GM12878 (cell line): ENCODE results near the gene ACSF2. TPM values are rescaled to one million over a fixed set of nuclear protein-coding genes. Genes with fewer than 3 reads are reported as not detected.

Experiments
- ATAC-seq: fragments of 200-7000 bp; cut with Tn5 transposase; 3 replicates; pipeline ENCODE4 v1.9.1; 2020; ENCODE audit warnings: mild to moderate bottlenecking, moderate library complexity
- BruUV-seq: library from RNA; stranded (reverse); fragments of 400-500 nt; replicated peaks from 2 replicates; lab custom pipeline; 2021; lab: Mats Ljungman, UMichigan
- CTCF ChIA-PET: fragments of 300-600 bp; sonication (Branson Sonifier 250); formaldehyde crosslinking; extraction: SDS; loops from one replicate; lab custom pipeline; 2021; ENCODE audit warnings: inconsistent platforms; lab: Yijun Ruan, JAX
- POLR2A ChIA-PET: fragments of 350-600 bp; formaldehyde crosslinking; extraction: SDS; loops from one replicate; lab custom pipeline; 2021; ENCODE audit warnings: inconsistent platforms; lab: Charles Lee
- RAD21 ChIA-PET: fragments of 300-600 bp; sonication (Branson Sonifier 250); formaldehyde crosslinking; loops from one replicate; lab custom pipeline; 2023; ENCODE audit warnings: antibody characterized with exemption; ENCODE audit not compliant: unreplicated experiment; lab: Charles Lee
- SMC1A ChIA-PET: fragments of 300-600 bp; sonication (Branson Sonifier 250); formaldehyde crosslinking; loops from one replicate; lab custom pipeline; 2023; ENCODE audit not compliant: unreplicated experiment, uncharacterized antibody; lab: Charles Lee
- DNase-seq: peaks from one replicate; pipeline ENCODE4 v3.0.0-alpha.2; 2011; ENCODE audit warnings: low read depth, low spot score
- FAIRE-seq: peaks from 3 replicates; lab custom pipeline; 2011; peaks lifted over from hg19 to GRCh38; lab: Jason Lieb, UNC
- H2AFZ ChIP-seq: 2 replicates; pipeline ENCODE4 v1.6.0; 2011; ENCODE audit warnings: low read depth, low read length, control low read depth; ENCODE audit not compliant: control insufficient read depth
- H3K27ac ChIP-seq: 2 replicates; pipeline ENCODE4 v1.5.1; 2011; ENCODE audit warnings: control low read depth; ENCODE audit not compliant: control insufficient read depth, insufficient read depth
- H3K27me3 ChIP-seq, 2 experiments: replicated peaks in 1 of 2; 2 replicates each; pipeline versions ENCODE4 v1.6.0 to v1.6.1; 2011; ENCODE audit warnings: low read length in 1 of 2; ENCODE audit not compliant: control insufficient read depth in 2 of 2, insufficient read depth in 2 of 2
- H3K36me3 ChIP-seq, 2 experiments: 2 replicates each; pipeline ENCODE4 v1.5.1; 2011; ENCODE audit warnings: low read length in 1 of 2; ENCODE audit not compliant: control insufficient read depth in 2 of 2, insufficient read depth in 2 of 2
- H3K4me1 ChIP-seq: 2 replicates; pipeline ENCODE4 v1.6.1; 2011; ENCODE audit warnings: mild to moderate bottlenecking, low read length, moderate library complexity, mixed read lengths; ENCODE audit not compliant: control insufficient read depth, insufficient read depth
- H3K4me2 ChIP-seq: 2 replicates; pipeline ENCODE4 v1.6.0; 2011; ENCODE audit warnings: control low read depth; ENCODE audit not compliant: control insufficient read depth, insufficient read depth
- H3K4me3 ChIP-seq: fragments of 200-600 bp; sonication (generic); 2 replicates; pipeline ENCODE4 v1.5.1; 2016
- H3K79me2 ChIP-seq: 2 replicates; pipeline ENCODE4 v1.6.0; 2011; ENCODE audit warnings: low read length; ENCODE audit not compliant: control insufficient read depth, insufficient read depth
- H3K9ac ChIP-seq: 2 replicates; pipeline ENCODE4 v1.8.0; 2011; ENCODE audit warnings: low read length, control low read depth, mixed read lengths; ENCODE audit not compliant: control insufficient read depth, insufficient read depth
- H3K9me3 ChIP-seq: replicated peaks from 3 replicates; pipeline ENCODE4 v1.5.1; 2011; ENCODE audit warnings: mild to moderate bottlenecking, low read length; ENCODE audit not compliant: control insufficient read depth, insufficient read depth
- H4K20me1 ChIP-seq: 2 replicates; pipeline ENCODE4 v1.6.0; 2011; ENCODE audit not compliant: control insufficient read depth, insufficient read depth
- CEBPB ChIP-seq, 2 experiments: fragments of 150-350 bp in 1 of 2; IDR thresholded peaks; 2 replicates each; pipeline ENCODE4 v1.6.1; 2012 to 2014; ENCODE audit warnings: low read depth in 2 of 2, low read length in 2 of 2, borderline replicate concordance in 1 of 2, inconsistent platforms in 1 of 2
- CHD1 ChIP-seq: IDR thresholded peaks from 2 replicates; pipeline ENCODE4 v1.6.1; 2012; ENCODE audit warnings: low read depth, low read length, improper control_type of control experiment
- JUND ChIP-seq: IDR thresholded peaks from 2 replicates; pipeline ENCODE4 v1.6.1; 2012; ENCODE audit warnings: low read depth, mild to moderate bottlenecking, low read length, improper control_type of control experiment, moderate library complexity
- MTA3 ChIP-seq: IDR thresholded peaks from 2 replicates; pipeline ENCODE4 v1.6.1; 2012; ENCODE audit warnings: low read length, inconsistent platforms, borderline replicate concordance
- PAX5 ChIP-seq: IDR thresholded peaks from 2 replicates; pipeline ENCODE4 v1.6.1; 2011; ENCODE audit warnings: low read depth, low read length, borderline replicate concordance
- POLR2A ChIP-seq: IDR thresholded peaks from 2 replicates; pipeline ENCODE4 v1.6.1; 2011; ENCODE audit warnings: low read depth, mild to moderate bottlenecking, low read length
- SIX5 ChIP-seq: IDR thresholded peaks from 2 replicates; pipeline ENCODE4 v1.6.1; 2011; ENCODE audit warnings: mild to moderate bottlenecking, low read depth, low read length, moderate library complexity; ENCODE audit not compliant: severe bottlenecking
- SMC3 ChIP-seq: IDR thresholded peaks from 2 replicates; pipeline ENCODE4 v1.6.1; 2011; ENCODE audit warnings: low read length, improper control_type of control experiment, borderline replicate concordance
- STAT3 ChIP-seq: IDR thresholded peaks from 2 replicates; pipeline ENCODE4 v1.6.1; 2011; ENCODE audit warnings: low read depth, low read length, improper control_type of control experiment
- YY1 ChIP-seq: IDR thresholded peaks from 2 replicates; pipeline ENCODE4 v1.6.1; 2011; ENCODE audit warnings: low read depth, mild to moderate bottlenecking, low read length
- WGBS: methylation state at CpG from one replicate; pipeline ENCODE4 v1.1.6; 2016; ENCODE audit warnings: low lambda C conversion rate; ENCODE audit not compliant: insufficient replicate concordance, insufficient coverage; ENCODE audit errors: missing lambda C conversion rate; 5-methylcytosine and 5-hydroxymethylcytosine counted together
- in situ Hi-C: fragments of 300-500 bp; cut with MboI; formaldehyde crosslinking; loops from 9 replicates; pipeline ENCODE4 v1.14.3; 2018; ENCODE audit warnings: mixed read lengths
- intact Hi-C: fragments of 100-400 bp; cut with micrococcal nuclease; formaldehyde crosslinking; loops from one replicate; pipeline ENCODE4 v1.14.2; 2022; ENCODE audit not compliant: unreplicated experiment
- polyA plus RNA-seq, 11 experiments: library from polyadenylated mRNA; depleted of rRNA in 4 of 11; unstranded in 6 of 11; stranded (reverse) in 5 of 11; fragments of >200 nt; fragmentation: Nextera tagmentation in 4 of 11; fragmentation: Illumina TruSeq in 1 of 11; extraction: Ambion mirVana in 4 of 11; extraction: Trizol in 1 of 11; gene quantifications; 1 replicate in 1 of 11; 2 replicates in 10 of 11; pipeline versions ENCODE4 v1.2.1 to v1.2.3, GENCODE V29; 2011 to 2016; ENCODE audit warnings: inconsistent platforms in 2 of 11, missing spikeins in 2 of 11, low read depth in 1 of 11
- total RNA-seq, 4 experiments: library from RNA; depleted of rRNA in 3 of 4; stranded (reverse); fragments of >200 nt in 3 of 4; fragmentation: Illumina TruSeq in 1 of 4; extraction: Trizol in 1 of 4; gene quantifications; 2 replicates each; pipeline versions ENCODE4 v1.2.1 to v1.2.3, GENCODE V29; 2013 to 2021
- TF ChIP-seq, protein P1 (sequence below): IDR thresholded peaks from 2 replicates; pipeline ENCODE4 v1.6.1; 2011; ENCODE audit warnings: mild to moderate bottlenecking, low read depth, low read length, moderate library complexity; ENCODE audit not compliant: insufficient replicate concordance
- TF ChIP-seq, protein P2 (sequence below): fragments of 450-650 bp; IDR thresholded peaks from 2 replicates; pipeline ENCODE4 v1.6.1; 2017; ENCODE audit warnings: low read depth, mild to moderate bottlenecking, moderate library complexity
- TF ChIP-seq, protein P3 (sequence below): fragments of 450-650 bp; IDR thresholded peaks from 2 replicates; pipeline ENCODE4 v1.6.1; 2017; ENCODE audit warnings: mild to moderate bottlenecking, low read depth, inconsistent platforms; ENCODE audit not compliant: poor library complexity, severe bottlenecking
- TF ChIP-seq, protein P4 (sequence below), 3 experiments: IDR thresholded peaks in 2 of 3; conservative IDR thresholded peaks in 1 of 3; 2 replicates each; pipeline ENCODE4 v1.5.1; 2011; ENCODE audit warnings: low read depth in 3 of 3, low read length in 3 of 3, mild to moderate bottlenecking in 3 of 3, control low read depth in 2 of 3, moderate library complexity in 2 of 3, inconsistent platforms in 1 of 3, mixed read lengths in 1 of 3; ENCODE audit not compliant: control insufficient read depth in 2 of 3, insufficient read depth in 1 of 3; ENCODE audit errors: extremely low read depth in 1 of 3

Gene ACSF2
- total and polyA plus RNA-seq, 10 of the 15 experiments (the other 5 are each of a cell fraction or from before 2014, with no cell fraction given): 7.1 to 32.8 (median 16.8) TPM

DNA sequence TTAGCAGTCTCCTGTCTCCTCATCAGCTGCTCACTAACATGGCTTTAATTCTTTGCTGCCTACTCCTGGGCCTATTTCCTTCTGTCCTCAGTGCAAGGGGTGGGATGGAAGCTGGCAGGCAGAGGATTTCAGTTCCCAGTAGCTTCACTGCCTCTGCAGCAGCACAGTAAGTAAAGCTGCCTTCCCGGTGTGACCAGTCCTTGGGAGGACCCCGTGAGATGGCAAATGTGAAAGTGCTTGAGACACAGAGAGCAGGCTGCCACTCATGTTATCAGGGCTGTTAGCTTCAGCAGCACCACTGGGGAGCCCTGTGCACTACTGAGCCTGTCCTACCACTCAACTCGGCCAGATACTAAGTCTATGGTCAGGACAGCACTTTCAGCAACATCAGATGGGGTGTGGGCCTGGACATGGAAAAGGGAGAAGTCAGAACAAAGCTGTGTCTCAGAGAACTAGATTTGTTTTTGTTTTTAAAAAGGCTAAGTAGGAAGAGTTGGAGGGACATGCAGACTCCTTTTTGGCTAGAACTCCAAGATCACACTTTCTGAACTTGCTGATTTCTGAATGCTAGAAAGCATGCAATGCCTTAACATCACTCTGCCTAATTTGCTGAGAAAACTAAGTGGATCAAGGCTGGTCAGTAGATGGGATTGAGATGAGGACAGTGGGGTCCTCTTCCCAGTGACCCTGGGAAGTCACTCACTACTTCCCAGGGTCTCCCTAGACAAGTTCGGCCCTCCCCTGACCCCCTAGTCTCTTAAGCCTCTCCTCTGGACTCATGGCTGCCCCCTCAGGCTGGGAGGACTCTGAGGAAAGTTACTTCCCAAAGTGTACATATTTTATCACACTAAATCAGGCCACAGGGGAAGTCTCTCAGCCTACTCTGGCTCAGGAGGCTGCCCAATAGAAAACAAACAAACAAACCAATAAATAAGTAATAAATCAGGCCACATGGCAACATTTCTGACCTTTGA lies 1.1 kb downstream of the ACSF2 start:
- Histone ChIP-seq H3K79me2 (peaks cover 6% of the 10 kb centered on the region), H3K27ac (peak overlapping the region; percentile 61), H4K20me1 (no peaks in the 10 kb centered on the region), H3K4me2 (peak overlapping the region; percentile 100), H2AFZ (peak overlapping the region; percentile 90), H3K9me3 (no peaks in the 10 kb centered on the region), H3K9ac (peak overlapping the region; percentile 76), H3K4me1 (peaks cover 18% of the 10 kb centered on the region), H3K4me3 (peak overlapping the region; percentile 84), H3K36me3 (no peaks in the 10 kb centered on the region), H3K27me3 (no peaks in the 10 kb centered on the region)
- ChIA-PET RAD21 (interaction anchor here (1.3 to 3.2 kb wide), 3 partner anchors 29 to 65 kb away, joined by 4 to 20 read pairs (median 4); partner anchors contain the start of genes LRRC59 and RSAD1), CTCF (interaction anchor here (0.7 to 4.5 kb wide), 7 partner anchors 11 to 475 kb away, joined by 3 to 45 read pairs (median 5); partner anchors contain the start of genes LRRC59 and RSAD1), POLR2A (interaction anchor here (1.0 to 3.0 kb wide), 2 partner anchors 30 to 36 kb away, joined by 3 to 17 read pairs; partner anchors contain the start of gene LRRC59), SMC1A (interaction anchor here (0.8 to 1.2 kb wide), 5 partner anchors 29 to 36 kb away, joined by 3 to 4 read pairs (median 3); partner anchors contain the start of gene LRRC59)
- TSS peak; percentile 61 for BruUV-seq
- DNase-seq (no peak), ATAC-seq (peak; percentile 83), FAIRE-seq (no peak)
- in situ Hi-C loops: no loop called here
- intact Hi-C loops: loop anchor here (2.0 kb wide), 1 partner anchor 30 kb away; the partner anchor contains the start of gene LRRC59
- 3% methylated on average over 4 of the region's 4 CpGs for WGBS
- TF ChIP-seq CEBPB (IDR thresholded peaks at IDR 0.05; ENCODE audit: borderline replicate concordance in 1 of 2, low read depth in 2 of 2, low read length in 2 of 2) (no peak), POLR2A (peak; percentile 43; the same call in 1 of the 2 replicates), YY1 (0 out of 2 replicates have a peak, but pooled peaks have one; percentile 27), STAT3 (no peak), MTA3 (no peak), SIX5 (peak; percentile 24), PAX5 (no peak), CHD1 (no peak), SMC3 (no peak), JUND (no peak)
- TF ChIP-seq, protein P1, sequence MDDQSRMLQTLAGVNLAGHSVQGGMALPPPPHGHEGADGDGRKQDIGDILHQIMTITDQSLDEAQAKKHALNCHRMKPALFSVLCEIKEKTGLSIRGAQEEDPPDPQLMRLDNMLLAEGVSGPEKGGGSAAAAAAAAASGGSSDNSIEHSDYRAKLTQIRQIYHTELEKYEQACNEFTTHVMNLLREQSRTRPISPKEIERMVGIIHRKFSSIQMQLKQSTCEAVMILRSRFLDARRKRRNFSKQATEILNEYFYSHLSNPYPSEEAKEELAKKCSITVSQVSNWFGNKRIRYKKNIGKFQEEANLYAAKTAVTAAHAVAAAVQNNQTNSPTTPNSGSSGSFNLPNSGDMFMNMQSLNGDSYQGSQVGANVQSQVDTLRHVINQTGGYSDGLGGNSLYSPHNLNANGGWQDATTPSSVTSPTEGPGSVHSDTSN: peak; percentile 66
- TF ChIP-seq, protein P2, sequence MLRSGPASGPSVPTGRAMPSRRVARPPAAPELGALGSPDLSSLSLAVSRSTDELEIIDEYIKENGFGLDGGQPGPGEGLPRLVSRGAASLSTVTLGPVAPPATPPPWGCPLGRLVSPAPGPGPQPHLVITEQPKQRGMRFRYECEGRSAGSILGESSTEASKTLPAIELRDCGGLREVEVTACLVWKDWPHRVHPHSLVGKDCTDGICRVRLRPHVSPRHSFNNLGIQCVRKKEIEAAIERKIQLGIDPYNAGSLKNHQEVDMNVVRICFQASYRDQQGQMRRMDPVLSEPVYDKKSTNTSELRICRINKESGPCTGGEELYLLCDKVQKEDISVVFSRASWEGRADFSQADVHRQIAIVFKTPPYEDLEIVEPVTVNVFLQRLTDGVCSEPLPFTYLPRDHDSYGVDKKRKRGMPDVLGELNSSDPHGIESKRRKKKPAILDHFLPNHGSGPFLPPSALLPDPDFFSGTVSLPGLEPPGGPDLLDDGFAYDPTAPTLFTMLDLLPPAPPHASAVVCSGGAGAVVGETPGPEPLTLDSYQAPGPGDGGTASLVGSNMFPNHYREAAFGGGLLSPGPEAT: no peak
- TF ChIP-seq, protein P3, sequence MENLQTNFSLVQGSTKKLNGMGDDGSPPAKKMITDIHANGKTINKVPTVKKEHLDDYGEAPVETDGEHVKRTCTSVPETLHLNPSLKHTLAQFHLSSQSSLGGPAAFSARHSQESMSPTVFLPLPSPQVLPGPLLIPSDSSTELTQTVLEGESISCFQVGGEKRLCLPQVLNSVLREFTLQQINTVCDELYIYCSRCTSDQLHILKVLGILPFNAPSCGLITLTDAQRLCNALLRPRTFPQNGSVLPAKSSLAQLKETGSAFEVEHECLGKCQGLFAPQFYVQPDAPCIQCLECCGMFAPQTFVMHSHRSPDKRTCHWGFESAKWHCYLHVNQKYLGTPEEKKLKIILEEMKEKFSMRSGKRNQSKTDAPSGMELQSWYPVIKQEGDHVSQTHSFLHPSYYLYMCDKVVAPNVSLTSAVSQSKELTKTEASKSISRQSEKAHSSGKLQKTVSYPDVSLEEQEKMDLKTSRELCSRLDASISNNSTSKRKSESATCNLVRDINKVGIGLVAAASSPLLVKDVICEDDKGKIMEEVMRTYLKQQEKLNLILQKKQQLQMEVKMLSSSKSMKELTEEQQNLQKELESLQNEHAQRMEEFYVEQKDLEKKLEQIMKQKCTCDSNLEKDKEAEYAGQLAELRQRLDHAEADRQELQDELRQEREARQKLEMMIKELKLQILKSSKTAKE: peak; percentile 19
- TF ChIP-seq, protein P4, sequence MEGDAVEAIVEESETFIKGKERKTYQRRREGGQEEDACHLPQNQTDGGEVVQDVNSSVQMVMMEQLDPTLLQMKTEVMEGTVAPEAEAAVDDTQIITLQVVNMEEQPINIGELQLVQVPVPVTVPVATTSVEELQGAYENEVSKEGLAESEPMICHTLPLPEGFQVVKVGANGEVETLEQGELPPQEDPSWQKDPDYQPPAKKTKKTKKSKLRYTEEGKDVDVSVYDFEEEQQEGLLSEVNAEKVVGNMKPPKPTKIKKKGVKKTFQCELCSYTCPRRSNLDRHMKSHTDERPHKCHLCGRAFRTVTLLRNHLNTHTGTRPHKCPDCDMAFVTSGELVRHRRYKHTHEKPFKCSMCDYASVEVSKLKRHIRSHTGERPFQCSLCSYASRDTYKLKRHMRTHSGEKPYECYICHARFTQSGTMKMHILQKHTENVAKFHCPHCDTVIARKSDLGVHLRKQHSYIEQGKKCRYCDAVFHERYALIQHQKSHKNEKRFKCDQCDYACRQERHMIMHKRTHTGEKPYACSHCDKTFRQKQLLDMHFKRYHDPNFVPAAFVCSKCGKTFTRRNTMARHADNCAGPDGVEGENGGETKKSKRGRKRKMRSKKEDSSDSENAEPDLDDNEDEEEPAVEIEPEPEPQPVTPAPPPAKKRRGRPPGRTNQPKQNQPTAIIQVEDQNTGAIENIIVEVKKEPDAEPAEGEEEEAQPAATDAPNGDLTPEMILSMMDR (IDR thresholded peaks at IDR 0.05 in 2 of 3, conservative IDR thresholded peaks at IDR 0.05 in 1 of 3; ENCODE audit: control insufficient read depth in 2 of 3, extremely low read depth in 1 of 3, insufficient read depth in 1 of 3, low read depth in 3 of 3, low read length in 3 of 3): peak; percentile 45 to 70 (median 64)
